HG03175 (cell line): ENCODE data around the gene NCKAP5.
A peak's percentile ranks its signal among the peaks of the same experiment; 100 is the strongest.

ENCODE experiments used
- ATAC-seq: cut with Tn5 transposase; IDR thresholded peaks from one replicate; pipeline ENCODE4 v1.9.1; 2021; ENCODE audit warnings: mild to moderate bottlenecking, moderate library complexity; ENCODE audit not compliant: unreplicated experiment

NCKAP5 gene

GRCh38 chr2:133303150-133303549 lies 265.1 kb downstream of the NCKAP5 start:
- ATAC-seq, result no peak

DNA sequence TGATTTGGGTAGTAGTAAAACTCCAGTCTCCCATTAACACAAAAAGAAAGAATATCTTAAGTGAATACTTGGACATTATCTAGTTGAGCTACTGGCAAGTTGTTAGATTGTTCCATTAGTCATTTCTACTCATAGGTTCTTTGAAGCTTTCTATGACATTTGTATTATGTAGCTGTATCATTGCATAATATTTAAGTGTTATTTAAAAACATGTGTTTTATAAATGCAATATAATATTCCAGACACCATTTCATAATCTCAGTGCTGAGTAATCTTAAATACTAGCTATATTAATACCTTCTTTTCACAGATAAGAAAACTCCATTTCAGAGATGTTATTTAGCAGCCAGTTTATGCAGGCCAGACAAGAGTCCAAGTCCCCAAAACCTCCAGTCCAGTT lies 271.9 kb downstream of the NCKAP5 start:
- no peak for ATAC-seq

DNA sequence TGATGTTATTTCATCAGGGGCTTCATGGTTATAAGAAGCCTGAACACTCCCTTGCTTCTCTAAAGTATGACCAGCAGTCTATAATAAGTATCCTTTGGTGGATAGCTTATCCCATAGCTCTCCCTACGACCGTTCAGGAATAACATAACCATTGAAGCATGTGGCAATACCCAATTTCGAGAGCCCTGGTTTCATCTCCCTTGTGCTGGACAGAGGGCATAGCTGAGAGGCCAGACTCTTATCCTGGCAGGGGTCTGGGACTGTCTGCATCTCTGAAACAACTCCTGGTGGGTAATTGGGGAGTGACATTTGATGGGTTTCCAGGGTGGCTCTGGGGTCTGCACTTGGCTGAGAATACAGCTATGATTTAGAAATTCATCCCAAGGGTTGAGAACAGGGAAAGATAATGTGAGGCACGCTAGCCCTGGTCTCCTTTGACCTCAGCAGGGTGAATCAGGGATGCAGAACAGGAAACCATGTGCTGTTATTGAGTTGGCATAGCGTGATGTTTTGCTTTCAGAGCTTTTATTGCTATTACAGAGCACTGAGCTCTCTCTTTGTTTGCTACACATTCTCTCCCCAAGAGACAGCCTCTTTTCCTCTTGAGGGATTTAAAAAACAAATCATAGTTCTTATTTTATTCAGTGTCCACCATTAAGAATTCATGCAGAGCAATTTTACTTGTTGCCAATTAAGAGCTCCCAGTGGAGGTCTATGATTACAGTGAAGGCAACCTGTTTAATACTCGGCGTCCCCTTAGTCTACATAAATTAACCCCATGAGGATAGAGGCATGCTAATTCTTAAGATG lies 274.5 kb downstream of the NCKAP5 start:
- ATAC-seq, result no peak

- ATAC-seq, result no peak
Measured at GRCh38 chr2:133292259-133292658, 276.0 kb downstream of the NCKAP5 start.

DNA sequence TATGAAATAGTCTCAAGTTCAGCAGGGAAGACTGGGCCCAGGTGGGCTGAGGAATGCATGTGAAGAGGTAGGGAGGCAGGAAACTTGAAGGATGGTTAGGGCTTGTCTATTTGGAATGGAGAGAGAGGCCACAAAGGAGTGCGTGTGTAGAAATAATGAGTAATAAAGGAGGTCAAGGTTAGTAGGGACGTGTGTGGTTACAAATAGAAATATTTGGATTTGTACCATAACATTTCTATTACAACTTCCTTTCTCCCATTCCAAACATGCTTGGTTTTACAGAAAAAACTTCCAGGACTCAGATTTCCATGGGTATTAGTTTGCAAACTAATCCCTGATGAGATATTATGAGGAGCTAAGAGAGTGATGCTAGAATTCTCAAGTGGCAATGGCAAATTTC lies 280.6 kb downstream of the NCKAP5 start:
- no peak for ATAC-seq

DNA sequence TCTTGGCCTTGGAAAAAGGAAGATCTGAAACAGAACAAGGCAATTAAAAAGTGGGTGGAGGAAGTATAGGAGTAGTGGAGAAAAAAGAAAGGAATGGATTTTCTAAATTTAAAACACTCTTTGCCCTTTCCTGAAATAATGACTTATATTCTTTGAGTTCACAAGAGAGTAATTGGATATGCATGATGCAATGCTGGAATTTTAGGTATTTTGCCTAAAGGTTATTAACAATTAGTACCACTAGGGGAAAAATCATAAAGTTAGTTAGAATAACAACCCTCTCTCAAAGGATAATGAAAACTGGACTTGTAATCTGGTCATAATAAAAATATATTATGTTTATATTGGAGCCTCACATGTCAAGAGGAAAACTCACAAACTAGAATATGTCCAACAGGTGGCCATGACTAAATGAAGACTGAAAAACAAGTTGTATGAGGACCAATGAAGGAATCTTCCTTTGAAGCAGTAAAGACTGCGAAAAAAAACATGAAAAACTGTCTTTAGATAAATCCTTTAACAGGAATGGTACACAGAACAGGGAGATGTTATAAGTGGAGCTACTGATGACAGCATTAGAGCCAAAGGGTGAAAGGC lies 281.8 kb downstream of the NCKAP5 start:
- no peak for ATAC-seq

GRCh38 chr2:133273031-133273430 lies 295.2 kb downstream of the NCKAP5 start:
- no peak for ATAC-seq

- ATAC-seq, result no peak
Measured at GRCh38 chr2:133271105-133271504, 297.2 kb downstream of the NCKAP5 start.

DNA sequence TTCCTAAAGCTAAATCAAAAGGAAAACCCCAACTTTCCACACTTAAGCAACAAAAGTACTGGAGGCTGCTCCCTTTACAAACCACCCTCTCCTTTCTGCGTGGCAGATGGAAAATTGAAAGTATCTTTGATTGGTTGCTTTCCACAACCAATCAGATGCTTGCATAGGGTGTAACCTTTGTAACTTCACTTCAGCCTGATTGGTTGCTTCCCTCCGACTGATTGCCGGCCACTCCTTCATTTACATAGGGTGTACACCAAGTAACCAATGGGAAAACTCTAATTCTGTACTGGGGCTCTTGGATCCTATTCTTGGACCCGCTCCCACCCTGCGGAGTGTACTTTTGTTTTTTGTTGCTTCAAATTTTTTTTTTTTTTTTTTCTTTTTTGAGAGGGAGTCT lies 297.7 kb downstream of the NCKAP5 start:
- ATAC-seq, result no peak

- no peak for ATAC-seq
Measured at GRCh38 chr2:133266926-133267590, 301.2 kb downstream of the NCKAP5 start.

DNA sequence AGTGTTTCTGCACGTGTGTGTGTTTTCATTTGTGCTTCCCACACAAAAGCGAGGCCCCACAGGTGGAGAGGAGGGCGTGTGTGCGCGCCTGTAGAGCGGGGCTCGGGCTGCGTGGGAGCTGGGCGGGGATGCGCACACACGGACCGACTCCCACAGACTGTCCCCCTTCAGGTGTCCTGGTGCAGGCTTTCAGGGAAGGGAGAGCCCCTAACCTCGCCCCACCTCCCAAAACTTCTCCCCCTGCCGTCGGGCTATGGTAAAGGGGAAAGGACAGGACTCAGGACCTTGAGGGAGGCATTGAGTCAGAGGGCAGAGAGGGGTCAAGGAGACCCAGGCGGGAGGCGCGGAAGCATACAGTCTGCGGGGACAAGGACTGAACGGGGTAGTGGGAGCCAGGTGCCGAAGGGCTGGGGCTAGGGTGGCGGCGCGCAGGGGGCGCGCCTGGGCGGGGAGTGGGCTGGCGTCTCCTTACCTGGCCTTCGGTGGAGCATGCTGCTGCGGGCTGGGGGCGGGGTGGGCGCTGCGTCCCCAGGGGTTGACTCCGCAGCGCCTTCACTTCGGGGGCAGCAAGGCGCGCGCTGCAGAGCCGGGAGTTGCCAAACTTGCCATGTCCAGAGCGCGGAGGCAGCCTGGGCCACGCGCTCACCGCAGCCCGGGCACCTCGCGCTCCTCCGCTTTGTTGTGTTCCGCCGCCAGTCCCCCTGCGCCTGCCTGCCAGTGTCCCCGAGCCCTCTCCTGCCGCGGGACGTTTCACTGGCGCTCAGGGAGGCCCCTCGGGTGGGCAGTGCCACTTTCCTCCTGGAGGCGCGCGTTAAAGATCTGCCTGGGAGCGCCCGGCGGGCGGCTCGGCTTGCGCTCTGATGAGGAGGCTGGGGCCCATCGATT lies 302.0 kb downstream of the NCKAP5 start:
- ATAC-seq, result no peak

- ATAC-seq, result no peak
Measured at GRCh38 chr2:133265432-133265949, 302.8 kb downstream of the NCKAP5 start.

DNA sequence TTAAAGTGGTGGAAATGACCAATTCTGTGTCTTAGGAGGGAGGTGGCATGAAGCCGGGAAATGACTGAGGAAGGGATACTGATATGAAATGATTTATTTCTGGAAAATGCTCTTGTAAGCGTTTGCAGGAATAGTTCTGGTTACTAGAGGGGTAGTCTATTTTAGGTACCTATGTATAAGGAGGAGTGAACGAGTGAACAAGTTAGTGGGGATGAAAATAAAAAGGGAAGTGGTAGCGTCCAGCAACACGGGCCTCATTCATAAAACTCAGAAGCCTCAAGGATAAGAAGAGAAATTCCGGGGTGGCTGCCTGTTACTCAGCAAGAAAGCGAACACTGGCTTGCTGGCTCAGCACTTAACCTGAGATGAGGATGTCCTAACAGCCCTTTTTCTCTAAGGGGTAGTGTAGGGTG lies 303.3 kb downstream of the NCKAP5 start:
- no peak for ATAC-seq

GRCh38 chr2:133262893-133263292 lies 305.4 kb downstream of the NCKAP5 start:
- no peak for ATAC-seq

DNA sequence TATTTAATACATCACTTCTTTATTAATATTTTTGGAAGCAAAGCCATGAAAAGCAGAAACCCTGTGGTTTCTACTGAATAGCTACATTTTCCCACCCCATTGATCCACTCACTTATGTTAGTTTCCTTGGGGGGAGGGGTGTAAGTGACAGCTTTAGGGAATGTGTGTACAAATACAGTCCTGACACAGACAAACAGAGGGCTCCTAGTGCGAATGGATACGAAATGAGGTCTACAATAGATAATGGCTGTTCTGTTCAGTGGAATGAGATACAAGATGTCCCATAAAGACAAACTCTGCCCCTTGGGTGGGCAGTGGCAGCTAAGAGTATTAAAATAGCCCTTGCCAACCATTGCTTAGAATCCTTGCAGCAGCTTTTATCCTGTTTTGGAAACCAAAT lies 312.9 kb downstream of the NCKAP5 start:
- no peak for ATAC-seq

GRCh38 chr2:133253793-133254192 lies 314.5 kb downstream of the NCKAP5 start:
- ATAC-seq, result no peak

- ATAC-seq, result no peak
Measured at GRCh38 chr2:133252780-133253355, 315.4 kb downstream of the NCKAP5 start.

- no peak for ATAC-seq
Measured at GRCh38 chr2:133249362-133249761, 318.9 kb downstream of the NCKAP5 start.

DNA sequence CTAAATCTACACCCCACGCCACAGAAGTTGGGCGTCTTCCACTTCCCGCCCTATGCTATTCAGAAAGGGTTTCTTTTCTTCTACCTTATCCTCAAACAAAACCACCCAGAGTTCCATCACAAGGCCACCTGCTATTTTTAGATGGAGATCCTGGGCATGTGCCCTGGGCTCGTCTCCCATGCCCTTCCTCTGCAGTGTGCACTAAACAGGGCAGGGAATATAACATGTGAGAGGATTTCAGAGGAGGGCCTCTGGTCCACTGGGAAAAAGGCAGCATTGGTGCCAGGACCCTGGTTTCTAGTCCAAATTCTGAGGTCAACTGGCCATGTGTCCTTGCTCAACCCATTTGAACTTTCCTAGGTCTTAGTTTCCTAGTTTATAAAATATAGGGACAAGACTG lies 320.0 kb downstream of the NCKAP5 start:
- ATAC-seq, result no peak

- peak; percentile 91 for ATAC-seq
Measured at GRCh38 chr2:133247631-133248030, 320.6 kb downstream of the NCKAP5 start.

DNA sequence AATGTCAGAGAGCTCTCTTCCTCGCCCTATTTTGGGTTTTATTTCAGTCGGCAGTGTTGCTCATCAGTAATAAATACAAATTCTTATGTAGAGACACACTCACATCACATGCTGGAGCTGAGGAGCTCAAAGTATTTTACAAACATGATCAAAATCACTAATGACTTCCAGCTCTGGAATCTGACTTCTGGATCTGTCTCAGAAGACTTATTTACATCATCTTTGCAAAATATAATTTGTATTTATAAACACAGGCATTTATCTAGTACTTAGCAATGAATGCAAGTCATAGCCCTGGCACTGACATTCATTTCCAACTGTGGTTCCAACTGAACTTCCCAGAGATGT lies 327.1 kb downstream of the NCKAP5 start:
- no peak for ATAC-seq
